ENCODE measurements around the gene JAGN1.

DNA sequence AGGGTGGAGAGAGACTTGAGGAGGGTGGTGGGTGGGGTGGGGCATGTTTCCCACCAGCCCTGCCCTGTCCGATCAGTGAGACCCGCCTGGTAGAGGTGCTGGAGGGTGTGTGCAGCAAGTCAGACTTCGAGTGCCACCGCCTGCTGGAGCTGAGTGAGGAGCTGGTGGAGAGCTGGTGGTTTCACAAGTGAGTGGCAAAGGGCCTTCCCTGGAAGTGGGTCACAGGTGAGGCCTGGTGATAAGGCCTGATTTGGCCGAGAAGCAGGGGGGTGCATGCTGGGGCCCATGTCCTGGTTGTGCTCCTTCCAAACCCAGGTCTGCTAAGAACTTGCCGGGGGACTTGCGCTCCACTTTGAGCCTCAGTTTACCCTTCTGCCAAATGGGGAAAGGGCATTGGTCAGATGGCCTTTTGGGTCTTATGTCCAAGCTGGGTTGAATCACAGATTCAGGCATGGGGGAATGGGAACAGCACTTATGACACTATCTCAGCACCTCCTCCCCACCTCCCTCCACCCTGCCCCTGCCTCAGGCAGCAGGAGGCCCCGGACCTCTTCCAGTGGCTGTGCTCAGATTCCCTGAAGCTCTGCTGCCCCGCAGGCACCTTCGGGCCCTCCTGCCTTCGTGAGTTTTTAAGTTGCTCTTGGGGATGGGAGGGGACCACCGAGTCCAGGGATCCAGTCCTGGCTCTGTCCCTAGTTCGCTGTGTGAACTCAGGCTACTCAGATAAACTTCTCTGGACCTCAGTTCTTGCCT is 47.3 kb downstream of the JAGN1 start:
- TF ChIP-seq, protein P1, sequence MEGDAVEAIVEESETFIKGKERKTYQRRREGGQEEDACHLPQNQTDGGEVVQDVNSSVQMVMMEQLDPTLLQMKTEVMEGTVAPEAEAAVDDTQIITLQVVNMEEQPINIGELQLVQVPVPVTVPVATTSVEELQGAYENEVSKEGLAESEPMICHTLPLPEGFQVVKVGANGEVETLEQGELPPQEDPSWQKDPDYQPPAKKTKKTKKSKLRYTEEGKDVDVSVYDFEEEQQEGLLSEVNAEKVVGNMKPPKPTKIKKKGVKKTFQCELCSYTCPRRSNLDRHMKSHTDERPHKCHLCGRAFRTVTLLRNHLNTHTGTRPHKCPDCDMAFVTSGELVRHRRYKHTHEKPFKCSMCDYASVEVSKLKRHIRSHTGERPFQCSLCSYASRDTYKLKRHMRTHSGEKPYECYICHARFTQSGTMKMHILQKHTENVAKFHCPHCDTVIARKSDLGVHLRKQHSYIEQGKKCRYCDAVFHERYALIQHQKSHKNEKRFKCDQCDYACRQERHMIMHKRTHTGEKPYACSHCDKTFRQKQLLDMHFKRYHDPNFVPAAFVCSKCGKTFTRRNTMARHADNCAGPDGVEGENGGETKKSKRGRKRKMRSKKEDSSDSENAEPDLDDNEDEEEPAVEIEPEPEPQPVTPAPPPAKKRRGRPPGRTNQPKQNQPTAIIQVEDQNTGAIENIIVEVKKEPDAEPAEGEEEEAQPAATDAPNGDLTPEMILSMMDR (IDR thresholded peaks at IDR 0.05): no peak
- TF ChIP-seq POLR2A (IDR thresholded peaks at IDR 0.05): no peak

All from thyroid gland (tissue), 4 donors.